Fibroblast of lung (primary cell): ENCODE results near the gene MAP3K6.

Experiments used
- EZH2 ChIP-seq: IDR thresholded peaks from 2 replicates; pipeline ENCODE4 v1.5.1; 2012; ENCODE audit warnings: low read length, control low read depth, mild to moderate bottlenecking; ENCODE audit errors: missing control alignments
- TF ChIP-seq, protein P1 (sequence below), 2 donors: IDR thresholded peaks in 1 of 2; conservative IDR thresholded peaks in 1 of 2; 1 replicate in 1 of 2; 2 replicates in 1 of 2; pipeline ENCODE4 v1.5.1; 2011 to 2012; ENCODE audit warnings: low read length in 2 of 2, control low read depth in 1 of 2, inconsistent platforms in 1 of 2, low read depth in 1 of 2, mild to moderate bottlenecking in 1 of 2

DNA sequence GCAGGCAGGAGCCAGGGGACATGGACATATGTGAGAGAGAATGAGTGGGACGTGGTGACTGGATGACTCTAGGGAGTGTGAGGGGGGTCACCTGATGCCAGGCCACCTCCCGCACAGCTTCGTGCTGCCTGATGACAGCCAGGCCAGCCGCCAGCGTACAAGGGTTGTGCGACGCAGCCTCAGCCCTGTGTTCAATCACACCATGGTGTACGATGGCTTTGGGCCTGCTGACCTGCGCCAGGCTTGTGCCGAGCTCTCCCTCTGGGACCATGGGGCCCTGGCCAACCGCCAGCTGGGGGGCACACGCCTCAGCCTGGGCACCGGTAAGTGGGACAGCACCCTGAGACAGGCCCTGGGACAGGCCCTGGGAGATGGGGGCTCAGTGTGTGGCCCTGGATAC is 13.6 kb downstream of the MAP3K6 start:
- TF ChIP-seq EZH2: no peak
- TF ChIP-seq, protein P1, sequence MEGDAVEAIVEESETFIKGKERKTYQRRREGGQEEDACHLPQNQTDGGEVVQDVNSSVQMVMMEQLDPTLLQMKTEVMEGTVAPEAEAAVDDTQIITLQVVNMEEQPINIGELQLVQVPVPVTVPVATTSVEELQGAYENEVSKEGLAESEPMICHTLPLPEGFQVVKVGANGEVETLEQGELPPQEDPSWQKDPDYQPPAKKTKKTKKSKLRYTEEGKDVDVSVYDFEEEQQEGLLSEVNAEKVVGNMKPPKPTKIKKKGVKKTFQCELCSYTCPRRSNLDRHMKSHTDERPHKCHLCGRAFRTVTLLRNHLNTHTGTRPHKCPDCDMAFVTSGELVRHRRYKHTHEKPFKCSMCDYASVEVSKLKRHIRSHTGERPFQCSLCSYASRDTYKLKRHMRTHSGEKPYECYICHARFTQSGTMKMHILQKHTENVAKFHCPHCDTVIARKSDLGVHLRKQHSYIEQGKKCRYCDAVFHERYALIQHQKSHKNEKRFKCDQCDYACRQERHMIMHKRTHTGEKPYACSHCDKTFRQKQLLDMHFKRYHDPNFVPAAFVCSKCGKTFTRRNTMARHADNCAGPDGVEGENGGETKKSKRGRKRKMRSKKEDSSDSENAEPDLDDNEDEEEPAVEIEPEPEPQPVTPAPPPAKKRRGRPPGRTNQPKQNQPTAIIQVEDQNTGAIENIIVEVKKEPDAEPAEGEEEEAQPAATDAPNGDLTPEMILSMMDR (conservative IDR thresholded peaks at IDR 0.05 in 1 of 2, IDR thresholded peaks at IDR 0.05 in 1 of 2; ENCODE audit: low read depth in 1 of 2, low read length in 2 of 2): no peak
